A549 (cell line): Measurements from ENCODE around the gene SKI.
"Not testable (repeated sequence)": the region's sequence is repeated elsewhere in the genome, so short reads cannot be mapped to it uniquely, and the experiment has no call there.

Experiments used
- BHLHE40 ChIP-seq: IDR thresholded peaks from 2 replicates; pipeline ENCODE4 v1.6.1; 2012; ENCODE audit warnings: low read depth, low read length, inconsistent platforms
- CEBPB ChIP-seq, 2 experiments: fragments of >200 bp in 1 of 2; sonication (Bioruptor Twin) in 1 of 2; formaldehyde crosslinking in 1 of 2; IDR thresholded peaks; 2 replicates each; pipeline ENCODE4 v1.6.1; 2012 to 2016
- CTCF ChIP-seq: fragments of >200 bp; sonication (Bioruptor Twin); formaldehyde crosslinking; IDR thresholded peaks from 3 replicates; pipeline ENCODE4 v1.5.1; 2016
- EP300 ChIP-seq, 2 experiments: fragments of >200 bp; sonication (Bioruptor Twin); formaldehyde crosslinking; IDR thresholded peaks; 2 replicates in 1 of 2; 3 replicates in 1 of 2; pipeline ENCODE4 v1.6.1; 2016 to 2017
- NR3C1 ChIP-seq: fragments of >200 bp; sonication (Bioruptor Twin); formaldehyde crosslinking; IDR thresholded peaks from 3 replicates; pipeline ENCODE4 v1.6.1; 2017
- RCOR1 ChIP-seq: fragments of 150-350 bp; IDR thresholded peaks from 2 replicates; pipeline ENCODE4 v1.6.1; 2014; ENCODE audit warnings: antibody characterized with exemption, low read length, low read depth
- USF2 ChIP-seq: fragments of 450-650 bp; IDR thresholded peaks from 2 replicates; pipeline ENCODE4 v1.6.1; 2014; ENCODE audit warnings: antibody characterized with exemption

- not testable (repeated sequence) for TF ChIP-seq CTCF; EP300 (IDR thresholded peaks at IDR 0.05); BHLHE40; RCOR1; CEBPB (IDR thresholded peaks at IDR 0.05); USF2; NR3C1
Observed at GRCh38 chr1:2331580-2331979, 103.5 kb downstream of the SKI start.
